Stimulated activated CD8-positive, alpha-beta memory T cell treated with anti-CD3 and anti-CD28 coated beads, Interleukin-2, amount 100 ng/mL, for 1 hour (primary cell): ENCODE results near the gene NPTXR.

Source experiments
- DNase-seq, 2 donors: peaks; one replicate each; pipeline ENCODE4 v3.0.0-alpha.2; 2020; ENCODE audit warnings: low read depth in 2 of 2

NPTXR gene

GRCh38 chr22:38770257-38770949, 73.4 kb downstream of the NPTXR start:
- DNase-seq = no peak
